ENCODE data around the gene TEX2.

Gene TEX2

DNA sequence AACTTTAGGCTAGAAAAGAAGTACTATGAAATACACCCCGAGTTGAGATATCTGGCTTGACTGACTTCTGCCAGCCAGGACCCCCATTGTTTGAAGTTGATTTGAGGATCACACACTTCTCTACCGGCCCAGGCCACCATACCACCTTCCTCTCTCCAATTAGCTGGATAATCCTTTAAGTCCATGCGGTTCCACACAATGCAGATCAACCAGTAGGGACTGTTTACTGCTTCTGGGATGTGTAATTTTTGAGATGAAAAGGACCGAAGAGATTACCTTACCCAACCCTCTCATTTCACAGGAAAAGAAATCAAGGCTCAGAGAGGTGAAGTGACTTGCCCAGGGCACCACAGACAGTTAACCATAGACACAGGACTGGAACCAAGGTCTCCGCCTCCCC lies 153.7 kb downstream of the TEX2 start:
- no peak for DNase-seq

DNA sequence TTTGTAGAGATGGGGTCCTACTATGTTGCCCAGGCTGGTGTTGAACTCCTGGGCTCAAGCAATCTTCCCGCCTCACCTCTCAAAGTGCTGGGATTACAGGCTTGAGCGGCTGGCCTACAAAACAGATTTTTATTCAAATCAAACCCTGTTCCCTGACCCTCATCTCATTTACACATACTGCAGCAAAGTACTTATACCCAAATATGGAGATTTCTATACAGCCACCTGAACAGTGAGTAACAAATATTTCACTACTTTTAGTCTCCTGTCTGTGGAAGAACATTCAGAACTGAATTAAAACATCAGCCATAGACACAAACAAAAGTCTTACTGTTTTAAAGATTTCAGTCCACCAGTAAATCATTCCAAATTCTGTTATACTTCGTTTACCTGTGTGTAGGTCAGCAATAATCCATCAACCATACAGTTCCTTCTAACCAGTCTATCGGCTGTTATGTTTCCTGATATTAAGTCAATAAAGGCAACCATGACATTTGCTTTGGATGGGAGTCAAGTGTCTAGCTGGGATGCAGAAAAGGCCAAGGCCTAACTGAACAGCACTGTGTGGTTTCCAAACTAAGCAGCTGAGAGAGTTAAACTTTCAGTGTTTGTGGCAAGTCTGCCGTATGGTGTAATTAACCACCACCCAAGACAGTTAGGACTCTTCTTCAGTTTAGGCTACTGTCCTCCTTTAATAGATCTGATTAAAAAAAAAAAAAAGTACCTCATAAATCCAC lies 155.4 kb downstream of the TEX2 start:
- no peak for DNase-seq

DNA sequence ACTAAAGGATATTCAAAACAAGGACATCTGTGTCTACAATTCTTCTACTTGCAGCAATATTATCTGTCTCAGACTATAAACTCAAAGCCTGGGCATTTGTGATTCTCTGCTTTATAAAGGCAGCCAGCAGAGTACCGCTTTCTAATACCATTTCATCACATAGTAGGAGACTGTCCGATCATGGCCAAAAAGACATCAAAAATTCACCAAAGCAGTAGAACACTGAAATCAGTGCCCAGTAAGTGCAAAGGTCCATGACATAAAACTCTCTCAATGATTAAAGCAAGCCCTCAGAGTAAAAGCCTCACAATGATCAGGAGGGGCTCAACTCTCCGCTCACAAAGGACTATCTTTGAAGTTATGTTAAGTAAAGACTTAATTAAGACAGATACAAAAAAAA lies 156.1 kb downstream of the TEX2 start:
- DNase-seq: no peak

DNA sequence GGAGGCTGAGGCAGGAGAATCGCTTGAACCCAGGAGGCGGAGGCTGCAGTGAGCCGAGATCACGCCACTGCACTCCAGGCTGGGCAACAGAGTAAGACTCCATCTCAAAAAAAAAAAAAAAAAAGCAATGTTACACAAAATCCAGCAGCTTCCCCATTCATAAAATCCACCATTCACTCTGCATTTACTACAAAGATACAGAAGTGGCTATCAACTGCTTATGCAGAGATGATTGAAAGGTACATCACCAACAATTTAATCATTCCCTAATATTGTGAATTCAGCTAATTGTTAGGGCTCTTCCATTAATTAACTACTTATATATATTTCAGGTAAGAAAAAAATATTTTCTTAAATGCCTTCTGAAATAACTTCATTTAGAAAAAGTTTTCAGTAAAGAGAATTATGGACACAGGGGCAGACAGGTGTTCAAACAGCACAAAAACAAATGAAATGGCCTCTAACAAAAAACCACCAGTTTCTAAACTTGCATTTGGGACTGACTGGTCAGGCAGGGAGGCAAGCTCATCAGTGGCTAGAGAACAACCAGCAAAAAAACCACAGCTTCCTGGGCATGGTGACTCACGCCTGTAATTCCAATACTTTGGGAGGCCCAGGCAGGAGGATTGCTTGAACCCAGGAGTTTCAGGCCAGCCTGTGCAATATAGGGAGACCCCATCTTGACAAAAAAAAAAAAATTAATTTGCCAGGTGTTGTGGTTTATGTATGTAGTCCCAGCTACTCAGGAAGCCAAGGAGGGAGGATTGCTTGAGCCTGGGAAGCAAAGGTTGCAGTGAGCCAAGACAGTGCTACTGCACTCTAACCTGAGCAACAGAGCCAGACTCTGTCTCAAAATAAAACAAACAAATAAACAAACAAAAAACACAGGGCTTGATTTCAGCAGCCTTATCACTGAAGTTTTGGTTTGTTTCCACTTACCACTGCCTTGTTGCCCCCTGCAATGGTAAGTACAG lies 159.4 kb downstream of the TEX2 start:
- DNase-seq: peak; percentile 40

DNA sequence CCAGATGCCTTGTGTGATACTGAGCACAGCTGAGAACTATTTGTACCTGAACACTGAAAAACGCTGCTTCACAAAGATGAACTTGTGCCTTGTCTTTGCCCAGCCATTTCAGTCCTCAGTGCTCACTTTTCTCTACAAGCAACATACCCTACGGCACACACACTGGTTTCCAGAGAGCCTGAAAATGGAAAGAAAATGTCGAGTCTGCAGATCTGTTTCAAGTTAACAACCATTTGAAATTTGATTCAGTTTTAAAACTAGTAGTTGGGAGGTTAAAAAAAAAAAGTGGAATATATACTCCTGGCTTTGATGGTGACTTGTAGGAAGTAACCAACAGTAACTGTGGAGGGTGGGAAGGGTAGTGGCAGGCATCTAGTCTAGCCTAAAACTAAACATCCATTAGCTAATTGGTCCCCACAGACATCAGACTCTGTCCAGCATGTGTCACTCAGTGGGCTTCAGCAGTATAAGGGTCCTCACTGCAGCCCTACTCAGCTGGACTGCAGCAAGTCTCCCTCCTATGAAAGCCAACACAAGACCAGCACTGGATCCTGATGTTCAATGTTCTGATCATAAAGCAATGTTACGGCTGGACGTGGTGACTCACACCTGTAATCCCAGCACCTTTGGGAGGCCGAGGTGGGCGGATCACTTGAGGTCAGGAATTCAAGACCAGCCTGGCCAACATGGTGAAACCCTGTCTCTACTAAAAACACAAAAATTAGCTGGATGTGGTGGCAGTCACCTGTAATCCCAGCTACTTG lies 160.3 kb downstream of the TEX2 start:
- DNase-seq: no peak

DNA sequence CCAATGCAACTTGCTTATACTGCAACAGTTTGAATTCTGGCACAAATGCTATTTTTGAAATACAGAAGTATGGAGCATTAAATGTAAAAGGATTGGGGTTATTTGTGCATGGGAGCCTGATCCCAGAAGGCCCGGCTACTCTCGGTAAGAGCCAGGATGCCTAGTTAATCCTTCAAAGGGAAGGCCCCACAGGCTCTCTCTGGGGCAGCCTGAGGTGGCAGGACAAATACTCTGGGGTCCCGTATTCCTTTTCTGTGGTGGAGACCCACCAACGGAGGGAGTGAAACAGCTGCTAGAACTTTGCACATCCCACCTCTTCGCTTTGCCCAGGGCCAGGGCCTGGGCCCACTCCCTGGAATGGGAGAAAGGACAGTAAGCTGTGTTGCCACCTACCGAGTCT lies 163.5 kb downstream of the TEX2 start:
- no peak for DNase-seq

All from fibroblast of skin of back (primary cell).